GM19324 (cell line): ENCODE measurements around the gene HIBADH.
"Not testable (repeated sequence)": the region's sequence is repeated elsewhere in the genome, so short reads cannot be mapped to it uniquely, and the experiment has no call there.

ENCODE experiments used
- ATAC-seq: cut with Tn5 transposase; IDR thresholded peaks from one replicate; pipeline ENCODE4 v1.9.1; 2021; ENCODE audit warnings: mild to moderate bottlenecking, moderate library complexity; ENCODE audit not compliant: unreplicated experiment, low FRiP score

Gene HIBADH

DNA sequence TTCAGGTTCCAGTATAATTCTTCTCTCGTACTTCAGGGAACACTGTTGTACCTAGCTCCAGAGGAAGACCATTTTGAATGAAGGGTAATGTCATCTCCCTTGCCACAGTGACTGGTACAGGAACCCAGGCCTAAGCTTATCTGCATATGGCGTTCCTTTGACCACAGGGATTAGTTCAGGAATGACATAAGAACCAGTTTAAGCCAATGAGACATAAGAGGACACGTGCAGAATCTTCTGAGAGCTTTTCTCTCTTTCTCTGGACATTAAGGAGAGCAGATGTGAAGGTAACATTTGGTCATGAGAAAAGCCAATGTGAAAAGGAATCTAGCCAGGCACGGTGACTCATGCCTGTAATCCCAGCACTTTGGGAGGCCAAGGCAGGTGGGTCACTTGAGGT is 21.8 kb upstream of the HIBADH start:
- no peak for ATAC-seq

DNA sequence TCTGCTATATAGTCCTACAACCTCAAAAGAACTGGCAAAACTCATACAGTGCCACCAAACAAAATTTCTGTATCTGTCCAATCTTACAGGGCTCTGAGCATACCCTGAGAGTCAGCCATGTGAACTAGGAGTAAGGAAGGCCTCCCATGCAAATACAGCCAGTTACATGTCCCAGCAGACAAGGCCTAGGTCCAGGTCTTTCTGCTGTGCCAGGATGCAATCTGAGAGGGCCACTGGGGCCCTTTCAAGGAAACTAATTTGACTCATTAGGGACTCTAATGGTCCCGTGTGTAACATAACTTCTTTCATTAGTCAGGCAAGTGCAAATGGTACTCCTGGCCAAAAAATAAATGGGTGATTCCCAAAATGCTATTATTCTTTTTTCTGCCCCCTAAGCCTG is 17.9 kb upstream of the HIBADH start:
- ATAC-seq = no peak

DNA sequence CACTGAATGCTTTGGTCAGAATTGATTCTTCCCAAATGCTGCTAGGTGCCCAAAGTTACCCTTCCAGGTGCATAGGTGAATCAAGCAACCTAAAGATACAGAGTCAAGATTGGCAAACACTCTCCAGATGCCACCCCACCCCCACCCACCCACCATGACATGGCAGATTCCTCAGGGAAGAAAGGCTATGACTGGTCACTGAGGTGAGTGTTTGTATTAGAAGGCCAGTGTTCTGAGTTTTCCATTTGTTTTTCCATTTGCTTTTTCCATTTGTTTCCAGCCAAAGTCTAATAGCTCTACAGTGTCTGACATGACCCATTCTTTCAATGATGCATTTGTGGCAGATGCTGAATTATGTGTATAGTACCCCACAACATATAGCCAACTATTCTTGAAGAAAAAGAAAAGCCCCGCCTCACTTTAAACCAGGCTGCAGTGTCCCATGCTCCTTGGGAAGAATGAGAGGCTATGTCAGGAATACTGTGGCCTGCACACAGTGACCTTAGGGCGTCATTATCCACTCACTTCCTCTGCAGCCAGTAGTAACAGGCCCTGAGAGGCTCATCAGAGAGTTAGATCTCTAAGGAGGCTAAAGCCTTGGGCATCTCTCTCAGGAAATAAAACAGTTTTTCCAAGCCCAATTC is 16.1 kb upstream of the HIBADH start:
- ATAC-seq = no peak

DNA sequence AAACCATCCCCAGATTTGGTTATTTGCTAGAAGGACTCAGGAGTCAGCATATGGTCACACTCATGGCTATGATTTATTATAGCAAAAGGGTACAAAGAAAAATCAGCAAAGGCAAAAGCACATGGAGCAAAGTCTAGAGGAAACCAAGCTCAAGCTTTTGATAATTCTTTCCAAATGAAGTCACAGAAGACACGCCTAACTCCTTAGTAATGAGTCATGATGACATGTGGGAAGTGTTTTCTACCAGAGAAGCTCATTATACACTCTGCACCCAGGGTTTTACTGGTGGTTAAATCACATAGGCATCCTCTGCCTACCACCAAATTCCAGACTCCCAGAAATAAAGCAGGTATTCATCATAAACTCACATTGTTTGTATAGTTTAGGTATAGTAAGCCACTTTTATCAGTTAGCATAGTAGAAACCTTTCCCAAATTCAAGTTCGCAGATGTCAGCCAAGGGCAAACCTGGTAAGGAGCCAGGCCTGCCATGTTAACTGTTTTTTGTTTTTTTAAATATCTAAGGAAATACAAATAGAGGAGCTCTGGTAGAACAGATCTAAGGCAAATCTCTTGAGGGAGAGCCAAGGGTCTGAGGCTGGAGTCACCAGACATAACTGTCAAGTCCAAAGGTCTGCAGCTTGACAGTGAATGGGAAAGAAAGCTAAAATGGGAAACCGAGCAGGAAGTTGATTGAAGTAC is 15.4 kb upstream of the HIBADH start:
- no peak for ATAC-seq

DNA sequence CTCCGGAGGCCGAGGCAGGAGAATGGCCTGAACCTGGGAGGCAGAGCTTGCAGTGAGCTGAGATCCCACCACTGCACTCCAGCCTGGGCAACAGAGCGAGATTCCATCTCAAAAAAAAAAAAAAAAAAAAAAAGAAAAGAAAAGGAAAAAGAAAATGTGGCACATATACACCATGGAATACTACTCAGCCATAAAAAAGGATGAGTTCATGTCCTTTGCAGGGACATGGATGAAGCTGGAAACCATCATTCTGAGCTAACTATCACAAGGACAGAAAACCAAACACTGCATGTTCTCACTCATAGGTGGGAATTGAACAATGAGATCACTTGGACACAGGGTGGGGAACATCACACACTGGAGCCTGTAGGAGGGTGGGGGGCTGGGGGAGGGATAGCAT is 11.4 kb upstream of the HIBADH start:
- not testable (repeated sequence) for ATAC-seq

DNA sequence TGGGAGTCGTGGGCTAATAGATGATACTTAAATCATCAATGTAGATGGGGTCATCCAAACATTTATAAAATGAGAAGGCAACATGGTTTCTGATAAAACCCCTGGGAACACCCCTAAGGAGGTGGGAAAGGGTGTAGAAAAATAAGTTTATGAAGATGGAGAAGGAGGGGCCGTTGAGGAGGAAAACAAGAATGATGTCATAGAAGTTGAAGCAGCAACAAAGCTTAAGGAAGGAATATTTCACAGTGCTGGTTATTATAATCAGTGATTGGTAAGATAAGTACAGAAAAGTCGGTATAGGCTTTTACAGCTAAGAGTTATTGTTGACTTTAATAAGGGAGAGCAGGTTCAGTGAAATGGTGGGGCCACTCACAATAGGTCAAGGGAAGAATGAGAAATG is 9.0 kb upstream of the HIBADH start:
- ATAC-seq = no peak

DNA sequence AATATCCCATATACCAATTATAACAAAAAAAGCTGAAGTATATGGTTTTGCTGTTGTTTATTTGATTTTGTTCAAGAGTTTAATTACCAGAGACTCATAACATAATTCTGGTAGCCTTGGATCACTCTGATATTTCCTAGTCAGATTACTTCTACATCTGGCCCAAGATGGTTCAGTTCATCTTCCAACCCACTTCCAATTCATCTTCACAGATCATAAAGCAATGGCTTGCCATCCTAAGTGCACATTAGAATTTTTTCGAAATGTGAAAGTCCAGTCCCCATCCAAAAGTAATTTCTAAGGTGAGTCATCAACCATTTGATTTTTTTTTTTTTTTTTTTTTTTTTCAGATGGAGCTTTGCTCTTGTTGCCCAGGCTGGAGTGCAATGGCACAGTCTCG is 8.0 kb upstream of the HIBADH start:
- ATAC-seq = no peak

DNA sequence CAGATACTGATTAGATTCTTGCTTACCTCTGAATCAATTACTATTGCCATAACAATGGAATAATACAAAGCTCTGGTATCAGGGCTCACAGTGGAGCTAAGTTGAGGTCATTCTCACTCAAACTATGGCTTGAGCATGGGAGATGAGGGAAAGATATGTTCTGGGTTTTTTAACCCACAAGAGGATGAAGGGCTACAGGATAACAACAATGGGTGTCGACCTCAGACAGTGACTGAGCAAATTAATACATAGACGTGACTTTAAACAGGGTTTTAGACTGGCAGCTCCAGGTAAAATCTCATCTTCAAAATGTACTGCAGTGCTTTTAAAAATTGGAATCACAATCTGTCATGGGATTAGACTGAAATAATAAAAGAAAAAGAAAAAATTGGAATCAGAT is 7.5 kb upstream of the HIBADH start:
- ATAC-seq = no peak

DNA sequence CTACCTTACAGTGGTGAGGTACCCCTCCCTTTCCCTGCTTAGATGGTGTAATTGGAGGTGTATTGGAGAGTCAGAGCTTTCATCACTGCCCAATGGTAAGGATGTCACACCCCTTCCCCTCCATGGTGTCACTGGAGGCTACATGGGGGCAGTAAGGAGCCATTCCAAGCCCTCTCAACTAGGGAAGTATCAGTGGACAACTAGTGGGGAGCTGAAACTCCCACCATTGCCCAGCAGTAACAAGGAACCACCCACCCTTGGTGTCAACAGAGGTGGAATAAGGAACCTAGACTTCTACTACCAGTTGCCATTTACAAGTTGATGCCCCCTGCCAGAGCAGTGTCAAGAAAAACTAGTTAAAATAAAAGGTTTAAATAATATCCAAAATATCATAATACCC is 2.8 kb upstream of the HIBADH start:
- no peak for ATAC-seq

DNA sequence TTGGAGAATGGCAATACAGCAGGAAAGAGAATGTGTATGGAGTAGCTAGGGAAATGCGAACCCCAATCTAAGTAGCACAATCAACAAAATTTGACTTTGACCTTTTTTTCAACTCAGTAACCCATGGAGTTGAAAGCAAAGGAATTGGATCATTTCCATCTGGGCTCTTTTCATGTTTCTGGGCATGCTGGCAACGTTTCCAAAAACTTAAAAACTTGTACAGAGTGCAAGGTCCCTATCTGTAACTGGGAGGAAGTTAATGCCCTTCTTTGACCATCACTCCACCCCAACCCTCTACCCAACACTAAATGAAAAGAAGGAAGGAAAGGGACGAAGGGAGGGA is 1.3 kb upstream of the HIBADH start:
- no peak for ATAC-seq

DNA sequence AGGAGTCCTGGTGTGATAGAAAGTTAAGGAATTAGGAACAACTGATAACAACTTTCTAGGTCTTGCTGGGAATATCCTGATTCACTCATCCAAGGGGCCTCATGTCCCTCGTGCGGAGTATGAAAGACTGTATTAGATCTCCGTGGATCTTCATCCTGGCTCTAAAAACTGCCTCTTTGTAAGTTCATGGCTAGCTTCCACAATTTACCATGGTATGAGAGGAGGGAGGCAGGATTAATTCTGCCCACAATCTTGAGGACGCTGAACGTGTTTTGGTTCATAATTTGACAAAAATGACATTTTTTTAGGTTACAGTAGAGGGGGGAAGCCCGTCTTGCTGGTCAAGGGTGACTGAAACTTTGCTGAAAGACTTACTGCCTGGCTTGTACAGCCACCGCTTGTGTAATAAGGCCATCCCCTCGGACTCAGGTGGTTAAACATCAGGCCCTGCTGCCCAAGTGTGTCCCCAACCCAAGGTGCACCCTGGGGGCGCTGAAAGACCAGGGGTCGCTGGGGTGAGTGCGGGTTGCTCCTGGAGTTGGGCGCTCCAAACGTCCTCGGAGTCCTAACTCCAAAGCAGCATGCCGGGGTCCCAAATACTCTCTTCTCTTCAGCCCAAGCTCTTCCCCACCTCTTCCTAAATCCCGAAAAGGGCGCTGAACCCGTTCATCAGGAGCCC is 733 bp downstream of the HIBADH start:
- no peak for ATAC-seq

DNA sequence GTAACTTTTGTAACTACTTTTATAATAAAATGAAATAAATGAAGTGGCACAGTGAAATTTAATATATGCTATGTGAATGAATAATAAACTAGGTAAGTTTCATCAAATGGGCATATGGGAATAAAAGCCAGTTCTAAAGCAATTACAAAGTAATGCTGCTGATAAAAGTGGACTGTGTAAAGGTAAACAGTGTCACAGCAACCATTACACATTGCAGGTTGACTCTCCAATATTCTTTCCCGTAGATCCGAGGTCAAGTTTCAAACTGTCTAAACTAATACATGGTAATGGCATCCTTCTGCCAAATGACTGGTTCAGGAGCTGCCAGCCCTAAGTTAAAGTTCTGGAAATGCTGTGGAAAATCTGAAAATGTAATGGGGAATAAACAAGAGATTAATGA is 6.0 kb downstream of the HIBADH start:
- no peak for ATAC-seq

DNA sequence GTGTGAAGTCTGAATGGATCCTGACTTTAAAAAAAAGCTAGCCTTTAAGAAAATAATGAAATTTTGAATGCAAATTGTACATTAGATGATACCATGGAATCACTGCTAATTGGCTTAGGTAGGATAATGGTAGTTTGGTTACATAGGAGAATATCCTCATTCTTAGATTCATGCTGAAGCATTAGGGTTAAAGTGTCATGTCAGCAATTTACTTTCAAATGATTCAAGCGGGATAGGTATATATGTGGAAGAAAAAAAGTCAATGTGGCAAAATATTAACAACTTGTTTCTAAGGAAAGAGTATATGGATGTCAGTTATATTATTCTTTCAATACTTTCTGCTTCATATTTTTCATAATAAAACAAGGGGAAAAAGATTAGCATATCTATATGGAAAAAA is 7.5 kb downstream of the HIBADH start:
- ATAC-seq = no peak

DNA sequence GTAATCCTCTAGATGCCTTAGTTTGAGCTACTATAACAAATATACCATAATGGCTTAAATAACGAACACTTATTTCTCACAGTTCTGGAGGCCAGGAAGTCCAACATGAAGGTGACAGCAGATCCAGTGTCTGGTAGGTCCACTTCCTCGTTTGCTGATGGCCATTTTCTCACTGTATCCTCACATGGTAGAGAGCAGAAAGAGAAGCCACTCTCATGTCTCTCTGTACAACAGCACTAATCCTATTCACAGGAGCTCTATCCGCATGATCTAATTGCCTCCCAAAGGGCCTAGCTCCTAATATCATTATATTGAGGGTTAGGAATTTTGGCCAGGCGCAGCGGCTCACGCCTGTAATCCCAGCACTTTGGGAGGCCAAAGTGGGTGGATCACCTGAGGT is 10.2 kb downstream of the HIBADH start:
- no peak for ATAC-seq

DNA sequence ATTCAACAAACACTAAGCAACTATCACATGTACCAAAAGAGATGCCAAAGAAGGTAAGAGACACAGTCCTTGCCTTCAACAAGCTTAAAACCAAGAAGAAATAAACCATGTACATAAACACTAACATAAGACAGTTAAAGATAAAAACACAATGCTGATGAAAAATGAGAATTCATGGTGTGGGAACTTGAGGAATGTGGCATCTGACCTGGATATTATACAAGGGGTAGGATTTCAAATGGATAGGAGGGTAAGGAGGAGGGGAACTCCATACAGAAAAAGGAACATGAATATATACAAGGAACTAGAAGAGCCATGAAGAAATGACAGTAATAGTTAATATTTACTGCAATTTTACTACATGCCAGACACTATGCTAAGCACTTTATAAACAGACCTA is 11.0 kb downstream of the HIBADH start:
- ATAC-seq = no peak

DNA sequence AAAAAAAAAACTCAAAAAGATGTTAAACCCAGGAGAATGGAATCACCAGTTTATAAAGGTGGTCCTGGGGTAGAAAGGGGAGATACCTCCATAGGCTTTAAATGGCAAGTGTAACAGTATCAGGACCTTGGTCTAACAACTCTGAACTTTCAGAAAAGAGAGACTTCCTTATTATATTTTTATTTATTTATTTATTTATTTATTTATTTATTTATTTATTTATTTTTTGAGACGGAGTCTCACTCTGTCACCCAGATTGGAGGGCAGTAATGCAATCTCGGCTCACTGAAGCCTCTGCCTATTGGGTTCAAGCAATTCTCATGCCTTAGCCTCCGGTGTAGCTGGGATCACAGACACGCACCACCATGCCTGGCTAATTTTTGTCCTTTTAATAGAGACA is 12.4 kb downstream of the HIBADH start:
- ATAC-seq = no peak

DNA sequence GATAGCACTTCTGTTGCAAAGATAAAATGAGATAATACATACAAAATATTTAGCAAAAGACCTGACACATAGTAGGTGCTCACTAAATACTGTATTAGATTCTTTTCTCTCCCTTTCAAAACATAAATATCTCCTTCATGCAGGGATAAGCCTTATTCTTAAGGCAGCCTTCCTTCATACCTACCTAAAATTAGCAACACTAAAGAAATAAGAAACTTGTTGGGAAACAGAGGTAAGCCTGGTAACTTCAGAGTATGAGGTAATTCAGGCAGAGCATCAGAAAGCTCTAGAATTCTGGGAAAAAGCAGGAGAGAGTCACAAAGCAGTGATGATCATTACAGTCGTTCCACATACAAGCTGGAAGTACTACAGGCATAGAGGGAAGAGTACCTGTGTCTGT is 15.2 kb downstream of the HIBADH start:
- ATAC-seq = no peak

DNA sequence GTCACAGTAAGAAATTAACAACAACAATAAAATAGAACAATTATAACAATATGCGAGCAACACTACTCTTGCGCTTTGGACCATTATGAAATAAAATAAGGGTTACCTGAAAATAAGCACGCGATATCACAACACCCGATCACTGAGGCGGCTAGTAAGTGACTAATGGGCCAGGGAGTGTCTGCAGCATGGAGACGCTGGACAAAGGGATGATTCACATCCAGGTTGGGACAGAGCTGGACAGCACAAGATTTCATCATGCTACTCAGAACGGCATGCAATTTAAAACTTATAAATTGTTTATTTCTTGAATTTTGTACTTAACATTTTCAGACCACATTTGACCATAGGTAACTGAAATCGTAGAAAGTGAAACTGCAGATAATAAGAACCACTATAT is 15.6 kb downstream of the HIBADH start:
- ATAC-seq = no peak

DNA sequence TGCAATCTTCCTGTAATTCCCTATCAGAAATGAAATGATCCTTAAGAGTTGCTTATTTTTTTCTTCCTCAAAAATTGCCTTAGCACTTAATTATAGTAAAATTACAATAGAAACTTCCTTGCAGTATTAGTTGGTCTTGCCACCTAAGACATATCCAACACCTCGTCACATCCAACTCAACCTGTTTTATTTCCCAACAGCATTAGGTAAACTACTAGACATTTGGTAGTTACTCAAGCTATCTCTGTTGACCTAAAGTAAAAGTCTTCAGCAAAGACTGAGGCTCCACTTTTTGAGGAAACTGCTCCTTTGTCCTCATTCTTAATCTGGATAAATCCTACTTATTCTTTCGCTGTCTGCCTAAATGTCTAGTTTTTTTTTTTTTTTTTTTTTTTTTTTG is 20.4 kb downstream of the HIBADH start:
- ATAC-seq = no peak

DNA sequence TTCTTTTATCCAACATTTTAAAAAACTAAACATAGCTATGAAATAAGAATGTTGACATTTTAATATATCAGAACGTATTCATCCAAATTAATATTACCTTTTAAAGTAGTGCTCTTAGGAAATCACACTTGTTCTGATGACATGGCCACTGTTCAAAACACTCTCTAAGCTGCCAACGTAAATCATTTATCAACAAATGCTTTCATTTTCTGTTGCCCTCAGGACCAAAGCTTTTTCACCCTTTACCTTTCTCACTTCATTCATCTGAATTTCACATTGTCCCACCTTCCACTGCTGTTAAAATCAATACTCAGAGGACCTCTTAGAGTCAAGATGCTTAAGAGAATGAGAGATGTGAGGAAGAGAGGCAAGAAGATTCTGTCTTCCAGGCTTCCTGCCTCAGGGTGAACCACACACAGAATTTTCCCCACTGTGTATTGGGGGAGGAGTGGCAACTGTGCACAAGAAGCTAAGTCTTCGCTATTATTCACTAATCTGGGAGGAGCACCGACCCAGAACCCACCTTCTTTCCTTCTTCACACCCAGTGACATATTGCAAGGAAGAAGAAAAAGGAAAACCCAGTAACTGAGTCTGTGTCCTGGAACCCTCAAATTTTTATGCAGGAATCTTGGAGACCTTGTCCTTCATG is 21.0 kb downstream of the HIBADH start:
- peak; percentile 85 for ATAC-seq

DNA sequence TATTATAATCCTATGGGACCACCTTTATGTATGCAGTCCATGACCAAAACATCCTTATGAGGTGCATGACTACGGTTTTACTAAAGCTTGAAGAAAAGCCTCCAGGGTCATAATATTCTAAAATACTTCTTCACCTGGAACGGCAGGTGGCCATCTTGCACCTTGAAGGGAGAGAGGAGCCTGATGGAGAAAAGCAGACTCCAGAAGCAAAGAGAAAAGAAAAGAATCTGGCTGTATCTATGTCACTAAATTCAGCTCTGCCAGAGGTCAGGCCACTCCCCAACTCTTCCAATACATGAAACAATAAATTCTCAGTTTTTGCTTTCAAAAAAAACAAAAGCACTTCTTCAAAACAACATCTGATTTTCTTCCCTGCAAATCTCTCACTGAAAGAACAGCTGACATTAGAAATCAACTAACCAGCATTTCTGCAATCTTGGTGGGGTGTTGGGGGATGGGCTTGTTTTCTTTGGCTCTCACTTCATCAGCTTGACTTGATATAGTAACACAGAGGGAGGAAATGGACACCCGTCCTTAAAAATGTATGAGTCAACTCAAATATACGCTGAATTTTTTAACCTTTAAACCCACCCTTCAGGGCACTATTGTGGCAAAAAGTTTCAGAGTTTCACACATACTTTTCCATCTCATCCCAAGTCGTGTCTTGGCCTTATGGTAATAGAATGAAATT is 21.7 kb downstream of the HIBADH start:
- no peak for ATAC-seq
